ENCODE measurements around the gene LEKR1. TPM values are rescaled to one million over a fixed set of nuclear protein-coding genes. Genes with fewer than 3 reads are reported as not detected.

LEKR1 gene
- total and polyA plus RNA-seq, 9 of the 15 experiments (the other 6 are each of a cell fraction or from before 2014, with no cell fraction given) = 0.76 to 1.8 (median 1.2) TPM

GRCh38 chr3:156812521-156813335, 13.4 kb upstream of the LEKR1 start (continued):
- TF ChIP-seq ZNF395 (CRISPR knock-in tag; IDR thresholded peaks at IDR 0.05) = no peak
- TF ChIP-seq CUX1 (CRISPR knock-in tag; IDR thresholded peaks at IDR 0.05) = no peak
- TF ChIP-seq GATAD2A (IDR thresholded peaks at IDR 0.05) = no peak
- no peak for TF ChIP-seq THAP7 (CRISPR knock-in tag; IDR thresholded peaks at IDR 0.05)
- no peak for TF ChIP-seq SAFB2 (IDR thresholded peaks at IDR 0.05; ENCODE audit: borderline replicate concordance, low read depth, low read length, severe bottlenecking)
- TF ChIP-seq BDP1 (IDR thresholded peaks at IDR 0.05; ENCODE audit: insufficient read depth, insufficient read length) = no peak
- peak in 1 of 2 experiments; percentile 67; a peak in 1 of 4 replicates for TF ChIP-seq ZNF318 (IDR thresholded peaks at IDR 0.05; ENCODE audit: borderline replicate concordance in 1 of 2, low read depth in 1 of 2)
- TF ChIP-seq NUFIP1 (IDR thresholded peaks at IDR 0.05; ENCODE audit: partially characterized antibody) = no peak
- TF ChIP-seq CBFB (CRISPR knock-in tag; IDR thresholded peaks at IDR 0.05) = no peak
- TF ChIP-seq KLF16 (IDR thresholded peaks at IDR 0.05) = no peak

Data from K562 (cell line).